OCI-LY3 (cell line): Measurements from ENCODE around the gene STX18.
"Not testable (repeated sequence)": the region's sequence is repeated elsewhere in the genome, so short reads cannot be mapped to it uniquely, and the experiment has no call there.

Experiments
- H2AFZ ChIP-seq: fragments of 200-600, 300-600 bp; shearing (Covaris generic); 2 replicates; pipeline ENCODE4 v1.6.0; 2014; ENCODE audit warnings: antibody characterized with exemption, low read depth, low read length
- H3K27ac ChIP-seq: fragments of 200-600, 300-600 bp; sonication (generic); 2 replicates; pipeline ENCODE4 v1.5.1; 2014; ENCODE audit warnings: mild to moderate bottlenecking, low read length, moderate library complexity, mixed read lengths
- H3K27me3 ChIP-seq: fragments of 200-600, 300-600 bp; sonication (generic); 2 replicates; pipeline ENCODE4 v1.6.1; 2014; ENCODE audit warnings: low read depth, low read length, mixed read lengths
- H3K36me3 ChIP-seq: fragments of 200-600, 300-600 bp; sonication (generic); replicated peaks from 2 replicates; pipeline ENCODE3; 2014; ENCODE audit warnings: low read depth, low read length, mixed read lengths
- H3K4me1 ChIP-seq: fragments of 300-600, 200-600 bp; sonication (generic); 2 replicates; pipeline ENCODE4 v1.6.1; 2014; ENCODE audit warnings: low read length, mixed read lengths
- H3K4me2 ChIP-seq: fragments of 200-600, 300-600 bp; sonication (generic); 2 replicates; pipeline ENCODE4 v1.6.1; 2014; ENCODE audit warnings: low read length, mixed read lengths
- H3K4me3 ChIP-seq: fragments of 300-600, 200-600 bp; sonication (generic); 2 replicates; pipeline ENCODE4 v1.5.1; 2014; ENCODE audit warnings: antibody characterized with exemption, mild to moderate bottlenecking, low read length, moderate library complexity
- H3K79me2 ChIP-seq: fragments of 300-600, 200-600 bp; shearing (Covaris generic); 2 replicates; pipeline ENCODE4 v1.6.1; 2014; ENCODE audit warnings: mild to moderate bottlenecking, low read length, mixed read lengths
- H3K9ac ChIP-seq: fragments of 300-600, 200-600 bp; shearing (Covaris generic); 2 replicates; pipeline ENCODE4 v1.6.0; 2014; ENCODE audit warnings: mild to moderate bottlenecking, low read length, moderate library complexity
- H3K9me3 ChIP-seq: fragments of 200-600, 300-600 bp; shearing (Covaris generic); 2 replicates; pipeline ENCODE4 v1.6.1; 2014; ENCODE audit warnings: low read length, mixed read lengths; ENCODE audit not compliant: insufficient read depth
- H4K20me1 ChIP-seq: fragments of 200-600, 300-600 bp; sonication (generic); 2 replicates; pipeline ENCODE4 v1.6.1; 2016; ENCODE audit warnings: low read length, mixed read lengths; ENCODE audit not compliant: insufficient read depth
- CTCF ChIP-seq: fragments of 200-600, 300-600 bp; sonication (generic); IDR thresholded peaks from 2 replicates; pipeline ENCODE4 v1.5.1; 2014; ENCODE audit warnings: antibody characterized with exemption, low read length, low read depth
- EZH2phosphoT487 ChIP-seq: fragments of 200-600 bp; shearing (Covaris generic); IDR thresholded peaks from 2 replicates; pipeline ENCODE4 v1.6.1; 2018; ENCODE audit warnings: antibody characterized with exemption, mixed run types, low read depth

Gene STX18

GRCh38 chr4:4474476-4474875, 67.4 kb downstream of the STX18 start:
- Histone ChIP-seq H4K20me1 (peaks cover 52% of the 10 kb centered on the region), H3K4me1 (no peaks in the 10 kb centered on the region), H3K4me2 (no peak overlapping the region), H2AFZ (no peak overlapping the region), H3K9ac (no peak overlapping the region), H3K36me3 (peaks cover 7% of the 10 kb centered on the region), H3K27ac (no peak overlapping the region), H3K27me3 (no peaks in the 10 kb centered on the region), H3K4me3 (no peak overlapping the region), H3K79me2 (peaks cover 36% of the 10 kb centered on the region), H3K9me3 (no peaks in the 10 kb centered on the region)
- no peak for TF ChIP-seq EZH2phosphoT487
- no peak for TF ChIP-seq CTCF

- Histone ChIP-seq H3K9ac (no peak overlapping the region), H3K27ac (no peak overlapping the region), H3K4me3 (no peak overlapping the region), H3K79me2 (peaks cover 32% of the 10 kb centered on the region), H4K20me1 (peaks cover 38% of the 10 kb centered on the region), H3K4me2 (no peak overlapping the region), H3K27me3 (no peaks in the 10 kb centered on the region), H3K9me3 (no peaks in the 10 kb centered on the region), H3K36me3 (peaks cover 22% of the 10 kb centered on the region), H3K4me1 (no peaks in the 10 kb centered on the region), H2AFZ (no peak overlapping the region)
- TF ChIP-seq CTCF: no peak
These were observed 69.4 kb downstream of the STX18 start for GRCh38 chr4:4472344-4472958.

GRCh38 chr4:4471195-4471594, 70.7 kb downstream of the STX18 start:
- Histone ChIP-seq H4K20me1 (peaks cover 38% of the 10 kb centered on the region), H3K36me3 (peaks cover 34% of the 10 kb centered on the region), H3K27me3 (no peaks in the 10 kb centered on the region), H3K9ac (no peak overlapping the region), H3K4me3 (no peak overlapping the region), H3K79me2 (peaks cover 28% of the 10 kb centered on the region), H3K9me3 (no peaks in the 10 kb centered on the region), H3K27ac (no peak overlapping the region), H2AFZ (no peak overlapping the region), H3K4me2 (no peak overlapping the region), H3K4me1 (no peaks in the 10 kb centered on the region)
- TF ChIP-seq CTCF (no peak), EZH2phosphoT487 (no peak)

- Histone ChIP-seq H3K27me3 (no peaks in the 10 kb centered on the region), H4K20me1 (peaks cover 32% of the 10 kb centered on the region), H3K9me3 (no peaks in the 10 kb centered on the region), H3K36me3 (peaks cover 43% of the 10 kb centered on the region), H3K79me2 (peaks cover 21% of the 10 kb centered on the region), H2AFZ (no peak overlapping the region), H3K4me1 (no peaks in the 10 kb centered on the region), H3K9ac (no peak overlapping the region), H3K4me3 (no peak overlapping the region), H3K27ac (no peak overlapping the region), H3K4me2 (no peak overlapping the region)
- no peak for TF ChIP-seq EZH2phosphoT487
- TF ChIP-seq CTCF: no peak
These were observed 71.6 kb downstream of the STX18 start for GRCh38 chr4:4470208-4470607.

GRCh38 chr4:4465238-4465637, 76.6 kb downstream of the STX18 start:
- not testable (repeated sequence) for H3K4me1 ChIP-seq, H3K4me3 ChIP-seq, H3K9ac ChIP-seq, H3K4me2 ChIP-seq, H3K27me3 ChIP-seq, H3K79me2 ChIP-seq, H2AFZ ChIP-seq, H4K20me1 ChIP-seq, H3K27ac ChIP-seq, H3K9me3 ChIP-seq
- H3K36me3 ChIP-seq: peaks cover 40% of the 10 kb centered on the region
